Measurements from ENCODE around the gene RTP5. TPM values are rescaled to one million over a fixed set of nuclear protein-coding genes. Genes with fewer than 3 reads are reported as not detected.

RTP5 gene
- total RNA-seq, 1 experiment from 2014 or later: not detected

DNA sequence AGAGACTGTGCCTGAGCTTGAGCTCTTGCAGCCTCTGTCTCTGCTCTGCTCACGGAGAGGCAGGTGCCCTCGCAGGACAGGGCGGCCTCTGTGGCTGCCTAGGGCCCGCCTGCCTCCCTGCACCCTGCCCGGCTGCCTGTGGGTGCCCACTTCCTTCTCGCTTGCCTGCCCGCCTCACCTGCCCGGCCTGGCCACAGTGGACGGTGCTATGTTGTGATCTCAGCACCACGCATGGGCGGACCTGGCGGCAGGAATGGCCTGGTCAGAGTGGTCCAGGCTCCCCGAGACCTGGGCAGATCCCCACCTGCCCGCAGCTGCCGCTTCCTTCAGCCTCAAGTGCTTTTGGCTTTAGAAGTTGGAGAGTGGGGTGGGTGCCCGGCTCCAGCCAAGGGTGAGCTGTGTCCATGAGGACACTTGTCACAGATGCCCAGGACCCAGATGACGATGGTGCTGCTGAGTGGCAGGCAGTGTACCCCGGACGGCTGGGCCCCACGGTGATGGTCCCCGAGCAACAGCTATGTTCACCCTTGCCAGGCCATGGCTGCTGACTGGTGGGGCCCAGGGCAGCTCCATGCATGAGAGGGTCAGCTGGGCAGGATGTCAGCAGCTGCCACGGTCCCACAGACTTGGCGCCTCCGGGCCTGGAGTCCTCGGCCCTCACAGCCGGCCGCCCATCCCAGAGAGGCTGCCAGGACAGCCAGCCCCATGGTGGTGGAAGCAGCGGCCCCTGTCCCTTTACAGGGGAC is 25.3 kb downstream of the RTP5 start:
- Histone ChIP-seq H3K27me3 (ENCODE audit: insufficient read depth, low read length) (no peaks in the 10 kb centered on the region), H2AFZ (ENCODE audit: low read depth, low read length, poor library complexity, severe bottlenecking) (no peak overlapping the region), H3K4me1 (ENCODE audit: control insufficient read depth in 1 of 2, insufficient read depth in 2 of 2, low read length in 2 of 2) (peaks cover 0 to 13% of the 10 kb centered on the region in 2 experiments; a peak in 1 of 4 replicates), H3K36me3 (ENCODE audit: control insufficient read depth in 1 of 2, insufficient read depth in 2 of 2, low read length in 2 of 2) (no peaks in the 10 kb centered on the region), H3K9me2 (ENCODE audit: insufficient read depth) (no peaks in the 10 kb centered on the region), H4K20me1 (ENCODE audit: insufficient read depth) (no peaks in the 10 kb centered on the region), H3K27ac (ENCODE audit: low read depth, low read length) (no peak overlapping the region; the same call in 1 of the 2 replicates), H3K79me2 (ENCODE audit: insufficient read depth, low read length) (no peaks in the 10 kb centered on the region), H3K9me3 (ENCODE audit: control insufficient read depth in 1 of 2, insufficient read depth in 1 of 2, low read depth in 1 of 2, low read length in 2 of 2) (no peaks in the 10 kb centered on the region), H3K9ac (ENCODE audit: low read length) (no peak overlapping the region), H3K4me3 (replicated peaks in 1 of 2; ENCODE audit: low read depth in 1 of 2, low read length in 2 of 2) (no peak overlapping the region), H3K4me2 (ENCODE audit: low read length) (no peak overlapping the region)
- DNase-seq (ENCODE audit: low read depth, low spot score) (no peak), ATAC-seq (no peak)
- intact Hi-C loops (cut with micrococcal nuclease): no loop called here
- BruUV-seq (replicated peaks): no TSS peak
- ChIA-PET CTCF (no interaction called here), RAD21 (ENCODE audit: low non-redundant PET in 1 of 2, low total read pairs in 2 of 2, uncharacterized antibody in 2 of 2, unreplicated experiment in 2 of 2) (no interaction called here), POLR2A (no interaction called here)
- TF ChIP-seq ZNF274 (IDR thresholded peaks at IDR 0.05; ENCODE audit: low read depth, low read length) (no peak), SRF (IDR thresholded peaks at IDR 0.05; ENCODE audit: low read depth) (no peak), YY1 (IDR thresholded peaks at IDR 0.05; ENCODE audit: extremely low read depth, insufficient replicate concordance, low read depth, low read length) (no peak), POLR2AphosphoS5 (IDR thresholded peaks at IDR 0.05; ENCODE audit: low read depth, low read length) (no peak), ZBTB33 (IDR thresholded peaks at IDR 0.05; ENCODE audit: extremely low read depth, insufficient replicate concordance, low read length) (no peak), MAX (IDR thresholded peaks at IDR 0.05) (no peak), RAD21 (IDR thresholded peaks at IDR 0.05; ENCODE audit: low read depth) (no peak), SIN3A (IDR thresholded peaks at IDR 0.05; ENCODE audit: low read depth) (no peak)
- TF ChIP-seq, protein P1, sequence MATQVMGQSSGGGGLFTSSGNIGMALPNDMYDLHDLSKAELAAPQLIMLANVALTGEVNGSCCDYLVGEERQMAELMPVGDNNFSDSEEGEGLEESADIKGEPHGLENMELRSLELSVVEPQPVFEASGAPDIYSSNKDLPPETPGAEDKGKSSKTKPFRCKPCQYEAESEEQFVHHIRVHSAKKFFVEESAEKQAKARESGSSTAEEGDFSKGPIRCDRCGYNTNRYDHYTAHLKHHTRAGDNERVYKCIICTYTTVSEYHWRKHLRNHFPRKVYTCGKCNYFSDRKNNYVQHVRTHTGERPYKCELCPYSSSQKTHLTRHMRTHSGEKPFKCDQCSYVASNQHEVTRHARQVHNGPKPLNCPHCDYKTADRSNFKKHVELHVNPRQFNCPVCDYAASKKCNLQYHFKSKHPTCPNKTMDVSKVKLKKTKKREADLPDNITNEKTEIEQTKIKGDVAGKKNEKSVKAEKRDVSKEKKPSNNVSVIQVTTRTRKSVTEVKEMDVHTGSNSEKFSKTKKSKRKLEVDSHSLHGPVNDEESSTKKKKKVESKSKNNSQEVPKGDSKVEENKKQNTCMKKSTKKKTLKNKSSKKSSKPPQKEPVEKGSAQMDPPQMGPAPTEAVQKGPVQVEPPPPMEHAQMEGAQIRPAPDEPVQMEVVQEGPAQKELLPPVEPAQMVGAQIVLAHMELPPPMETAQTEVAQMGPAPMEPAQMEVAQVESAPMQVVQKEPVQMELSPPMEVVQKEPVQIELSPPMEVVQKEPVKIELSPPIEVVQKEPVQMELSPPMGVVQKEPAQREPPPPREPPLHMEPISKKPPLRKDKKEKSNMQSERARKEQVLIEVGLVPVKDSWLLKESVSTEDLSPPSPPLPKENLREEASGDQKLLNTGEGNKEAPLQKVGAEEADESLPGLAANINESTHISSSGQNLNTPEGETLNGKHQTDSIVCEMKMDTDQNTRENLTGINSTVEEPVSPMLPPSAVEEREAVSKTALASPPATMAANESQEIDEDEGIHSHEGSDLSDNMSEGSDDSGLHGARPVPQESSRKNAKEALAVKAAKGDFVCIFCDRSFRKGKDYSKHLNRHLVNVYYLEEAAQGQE (IDR thresholded peaks at IDR 0.05; ENCODE audit: low read depth): no peak

Data from HCT116 (cell line).